ENCODE data around the gene THRB.

GRCh38 chr3:24374801-24375200 is 119.8 kb downstream of the THRB start:
- TF ChIP-seq CTCF (IDR thresholded peaks at IDR 0.05) (no peak), SMC3 (IDR thresholded peaks at IDR 0.05; ENCODE audit: low read depth, low read length) (no peak), CHD2 (IDR thresholded peaks at IDR 0.05; ENCODE audit: low read length, partially characterized antibody) (no peak), POLR2AphosphoS5 (IDR thresholded peaks at IDR 0.05; ENCODE audit: low read depth, low read length) (no peak), RCOR1 (IDR thresholded peaks at IDR 0.05; ENCODE audit: low read length) (no peak)
